Natural killer cell (primary cell): ENCODE measurements around the gene UBC. TPM values are rescaled to one million over a fixed set of nuclear protein-coding genes. Genes with fewer than 3 reads are reported as not detected.

ENCODE experiments used
- ATAC-seq, 3 donors: fragments of 150-1000 bp in 2 of 3; fragments of 200-7000 bp in 1 of 3; cut with Tn5 transposase; 1 replicate in 1 of 3; 2 replicates in 2 of 3; pipeline ENCODE4 v1.10.0; 2021; ENCODE audit warnings: mild to moderate bottlenecking in 2 of 3, moderate library complexity in 2 of 3
- DNase-seq, 2 donors: peaks; one replicate each; pipeline versions ENCODE4 v3.0.0 to v3.0.0-alpha.2; 2013 to 2021; ENCODE audit warnings: mixed read lengths in 1 of 2
- H3K27ac ChIP-seq: one replicate; pipeline ENCODE4 v1.5.1; 2013; ENCODE audit warnings: mild to moderate bottlenecking, low read length
- H3K27me3 ChIP-seq: one replicate; pipeline ENCODE4 v1.6.1; 2013; ENCODE audit warnings: low read length; ENCODE audit not compliant: control insufficient read depth, insufficient read depth
- H3K36me3 ChIP-seq: one replicate; pipeline ENCODE4 v1.6.1; 2013; ENCODE audit warnings: low read length; ENCODE audit not compliant: control insufficient read depth, insufficient read depth
- H3K4me1 ChIP-seq: one replicate; pipeline ENCODE4 v1.6.1; 2013; ENCODE audit warnings: low read length; ENCODE audit not compliant: control insufficient read depth, insufficient read depth
- H3K4me3 ChIP-seq: one replicate; pipeline ENCODE4 v1.5.1; 2013; ENCODE audit warnings: low read length
- H3K9me3 ChIP-seq: one replicate; pipeline ENCODE4 v1.6.1; 2013; ENCODE audit warnings: low read length; ENCODE audit not compliant: control insufficient read depth, insufficient read depth
- H3K27ac Mint-ChIP-seq, 2 donors: one replicate each; pipeline ENCODE4 v1.8.0; 2022; ENCODE audit warnings: mild to moderate bottlenecking in 2 of 2, mixed read lengths in 2 of 2, moderate library complexity in 1 of 2
- H3K27me3 Mint-ChIP-seq, 2 donors: one replicate each; pipeline ENCODE4 v1.8.0; 2022; ENCODE audit warnings: low read depth in 2 of 2, mixed read lengths in 2 of 2
- H3K36me3 Mint-ChIP-seq: one replicate; pipeline ENCODE4 v1.8.0; 2022; ENCODE audit warnings: mixed read lengths
- H3K4me1 Mint-ChIP-seq, 2 donors: one replicate each; pipeline ENCODE4 v1.8.0; 2022; ENCODE audit warnings: mixed read lengths in 2 of 2
- H3K4me3 Mint-ChIP-seq: one replicate; pipeline ENCODE4 v1.8.0; 2022; ENCODE audit warnings: mild to moderate bottlenecking, moderate library complexity, mixed read lengths
- H3K9me3 Mint-ChIP-seq, 2 donors: one replicate each; pipeline ENCODE4 v1.8.0; 2022; ENCODE audit warnings: mixed read lengths in 2 of 2
- WGBS: methylation state at CpG from one replicate; pipeline ENCODE4 v1.1.7; 2013; ENCODE audit warnings: missing lambda C conversion rate; ENCODE audit not compliant: insufficient coverage; 5-methylcytosine and 5-hydroxymethylcytosine counted together
- intact Hi-C: fragments of 100-400 bp; cut with micrococcal nuclease; formaldehyde crosslinking; loops from one replicate; pipeline ENCODE4 v1.14.2; 2022
- total RNA-seq, 4 donors: library from RNA; stranded (reverse); fragments of 120-200 nt in 1 of 4; gene quantifications; one replicate each; pipeline versions ENCODE4 v1.2.3 to v1.2.4, GENCODE V29; 2013 to 2022
- TF ChIP-seq, protein P1 (sequence below): fragments of 200-600 bp; IDR thresholded peaks from one replicate; pipeline ENCODE4 v1.8.0; 2022; ENCODE audit warnings: antibody characterized with exemption

The UBC gene
- total RNA-seq, 3 donors from 2014 or later (not counting 1 experiment from before 2014, with no cell fraction given) = 1,276 to 1,737 (median 1,334) TPM

DNA sequence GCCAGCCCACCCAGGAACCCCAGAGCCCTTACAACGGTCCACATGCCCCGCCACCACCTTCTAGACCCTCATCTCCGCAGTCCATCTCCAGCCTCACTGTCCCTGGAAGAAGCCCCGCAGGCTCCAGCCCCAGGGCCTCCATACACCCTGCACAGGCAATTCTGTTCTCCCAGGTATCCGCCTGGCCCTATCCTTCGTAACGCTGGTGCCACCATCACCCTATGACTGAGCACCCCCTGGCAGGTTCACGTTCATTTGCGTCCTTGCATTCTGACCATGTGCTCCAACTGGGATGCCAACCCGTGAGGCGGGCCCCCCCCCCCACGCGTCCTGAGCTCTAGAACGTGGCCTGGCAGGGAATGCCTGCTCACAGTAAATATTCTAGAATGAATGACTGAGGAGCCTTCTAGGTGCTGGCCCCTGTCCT is 50.1 kb downstream of the UBC start:
- no peak for ATAC-seq
- TF ChIP-seq, protein P1, sequence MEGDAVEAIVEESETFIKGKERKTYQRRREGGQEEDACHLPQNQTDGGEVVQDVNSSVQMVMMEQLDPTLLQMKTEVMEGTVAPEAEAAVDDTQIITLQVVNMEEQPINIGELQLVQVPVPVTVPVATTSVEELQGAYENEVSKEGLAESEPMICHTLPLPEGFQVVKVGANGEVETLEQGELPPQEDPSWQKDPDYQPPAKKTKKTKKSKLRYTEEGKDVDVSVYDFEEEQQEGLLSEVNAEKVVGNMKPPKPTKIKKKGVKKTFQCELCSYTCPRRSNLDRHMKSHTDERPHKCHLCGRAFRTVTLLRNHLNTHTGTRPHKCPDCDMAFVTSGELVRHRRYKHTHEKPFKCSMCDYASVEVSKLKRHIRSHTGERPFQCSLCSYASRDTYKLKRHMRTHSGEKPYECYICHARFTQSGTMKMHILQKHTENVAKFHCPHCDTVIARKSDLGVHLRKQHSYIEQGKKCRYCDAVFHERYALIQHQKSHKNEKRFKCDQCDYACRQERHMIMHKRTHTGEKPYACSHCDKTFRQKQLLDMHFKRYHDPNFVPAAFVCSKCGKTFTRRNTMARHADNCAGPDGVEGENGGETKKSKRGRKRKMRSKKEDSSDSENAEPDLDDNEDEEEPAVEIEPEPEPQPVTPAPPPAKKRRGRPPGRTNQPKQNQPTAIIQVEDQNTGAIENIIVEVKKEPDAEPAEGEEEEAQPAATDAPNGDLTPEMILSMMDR = no peak
- 93% methylated on average over 14 of the region's 14 CpGs for WGBS
- peaks cover 10 to 21% of the 10 kb centered on the region in 2 donors for H3K27me3 Mint-ChIP-seq
- peak overlapping the region; percentile 79 for H3K4me3 Mint-ChIP-seq
- H3K27ac ChIP-seq = no peak overlapping the region
- intact Hi-C loops = no loop called here
- no peaks in the 10 kb centered on the region for H3K36me3 Mint-ChIP-seq
- H3K27ac Mint-ChIP-seq = peak overlapping the region in 1 of 2 donors; percentile 85
- H3K4me3 ChIP-seq = no peak overlapping the region
- peaks cover 0 to 28% of the 10 kb centered on the region in 2 donors for H3K4me1 Mint-ChIP-seq
- no peaks in the 10 kb centered on the region for H3K9me3 ChIP-seq
- peaks cover 24% of the 10 kb centered on the region for H3K4me1 ChIP-seq
- H3K36me3 ChIP-seq = no peaks in the 10 kb centered on the region
- peaks cover 3% of the 10 kb centered on the region for H3K27me3 ChIP-seq
- H3K9me3 Mint-ChIP-seq = no peaks in the 10 kb centered on the region
- DNase-seq = no peak

DNA sequence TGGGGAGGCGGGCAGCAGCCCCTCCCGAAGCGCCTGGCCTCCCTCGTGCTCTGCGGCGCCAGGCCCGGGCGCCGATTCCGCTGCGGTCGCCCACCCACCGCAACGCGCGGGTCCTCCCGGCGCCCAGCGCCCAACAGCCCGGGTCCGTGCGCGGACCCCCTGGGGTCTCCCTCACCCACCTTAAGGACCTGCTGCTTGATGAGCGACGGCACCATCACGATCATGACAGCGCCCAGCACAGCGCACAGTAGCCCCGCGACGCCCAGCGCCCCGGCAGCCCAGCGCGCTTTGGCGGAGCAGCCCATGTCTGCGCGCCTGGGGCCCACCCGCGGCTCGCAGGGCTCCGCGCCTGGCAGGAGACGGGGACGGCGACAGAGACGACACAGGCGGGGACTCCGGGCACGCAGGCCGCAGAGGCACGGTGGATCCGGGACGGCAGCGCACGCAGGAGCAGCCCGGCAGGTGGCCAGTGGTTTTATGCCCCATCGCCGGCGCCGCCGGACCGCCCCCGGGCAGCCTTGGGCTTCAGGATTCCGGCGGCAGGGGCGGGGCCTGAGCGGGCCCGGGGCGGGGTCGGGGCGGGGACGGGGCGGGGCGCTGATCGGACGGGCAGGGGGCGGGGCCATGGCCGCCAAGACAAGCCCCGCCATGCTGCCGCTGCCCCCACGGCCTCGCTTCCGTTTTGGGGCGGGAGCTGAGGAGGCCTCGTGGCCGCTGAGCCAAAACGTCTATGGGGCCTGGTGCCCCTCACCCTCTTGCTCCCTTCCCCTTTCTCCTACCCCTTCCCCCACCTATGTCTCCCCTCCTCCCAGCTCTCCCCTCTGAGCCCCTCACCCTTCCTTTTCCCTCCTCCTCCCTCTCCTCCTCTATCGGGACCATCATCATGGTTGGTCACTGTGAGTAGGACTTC is 50.8 kb downstream of the UBC start, which contains the start of gene SCARB1:
SCARB1 (minus strand) TSS at position 449 of the 910 bp plus-strand sequence; CDS start at position 305, 144 bp downstream.
- peak; percentile 92 to 96 (median 95) for ATAC-seq
- H3K27me3 ChIP-seq = peaks cover 3% of the 10 kb centered on the region
- TF ChIP-seq, protein P1 = no peak
- peaks cover 4 to 15% of the 10 kb centered on the region in 2 donors for H3K27me3 Mint-ChIP-seq
- peaks cover 0 to 21% of the 10 kb centered on the region in 2 donors for H3K4me1 Mint-ChIP-seq
- peak within 1 kb of the TSS in 1 of 2 donors; percentile 85 for H3K27ac Mint-ChIP-seq
- H3K9me3 ChIP-seq = no peaks in the 10 kb centered on the region
- no peaks in the 10 kb centered on the region for H3K36me3 ChIP-seq
- H3K4me3 Mint-ChIP-seq = peak within 1 kb of the TSS; percentile 81
- H3K9me3 Mint-ChIP-seq = no peaks in the 10 kb centered on the region
- H3K4me3 ChIP-seq = peak within 1 kb of the TSS; percentile 32
- intact Hi-C loops = no loop called here
- H3K27ac ChIP-seq = no peak within 1 kb of the TSS
- H3K4me1 ChIP-seq = peaks cover 18% of the 10 kb centered on the region
- no peaks in the 10 kb centered on the region for H3K36me3 Mint-ChIP-seq
- WGBS = under 1% methylated on average over 89 of the region's 89 CpGs
- peak; percentile 67 to 85 for DNase-seq

DNA sequence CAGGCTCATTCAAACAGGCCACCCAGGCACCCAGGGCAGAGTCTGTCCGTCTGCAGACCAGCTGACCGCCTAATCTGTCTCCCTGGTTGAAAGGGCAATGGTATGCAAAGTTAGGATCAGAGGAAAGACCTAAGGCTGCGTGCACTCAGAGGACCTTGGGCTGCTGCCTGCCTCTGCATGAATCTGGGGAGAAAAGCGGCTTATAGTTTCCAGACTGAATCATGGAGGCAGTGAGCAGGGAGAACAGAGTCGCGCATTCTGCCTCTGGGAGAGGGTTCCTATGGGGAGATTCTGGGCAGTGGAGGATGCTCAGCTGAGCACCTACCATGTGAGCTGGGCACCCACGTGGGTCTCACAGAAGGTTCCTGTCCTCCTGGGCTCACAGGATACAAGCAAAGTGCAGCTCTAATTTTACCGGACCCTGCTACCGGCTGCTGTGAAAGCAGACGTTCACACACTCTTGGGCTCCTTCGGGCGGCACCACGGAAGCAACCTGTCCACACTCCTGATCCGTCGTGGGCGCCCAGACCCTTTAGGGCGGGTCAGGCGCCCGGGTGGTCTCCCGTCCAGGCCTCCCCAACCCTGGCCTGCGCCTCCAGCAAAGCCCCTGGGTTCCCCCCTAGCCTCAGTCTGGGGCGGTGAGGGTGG is 51.6 kb downstream of the UBC start:
- Mint-ChIP-seq H3K27ac (no peak overlapping the region), H3K4me3 (peak overlapping the region; percentile 81), H3K4me1 (peaks cover 0 to 18% of the 10 kb centered on the region in 2 donors), H3K27me3 (peaks cover 0 to 11% of the 10 kb centered on the region in 2 donors), H3K9me3 (no peaks in the 10 kb centered on the region), H3K36me3 (no peaks in the 10 kb centered on the region)
- peaks cover 3% of the 10 kb centered on the region for H3K27me3 ChIP-seq
- 19% methylated on average over 22 of the region's 22 CpGs for WGBS
- TF ChIP-seq, protein P1 = no peak
- no peaks in the 10 kb centered on the region for H3K36me3 ChIP-seq
- peaks cover 17% of the 10 kb centered on the region for H3K4me1 ChIP-seq
- ATAC-seq = peak in 1 of 3 donors; percentile 4
- no peak overlapping the region for H3K27ac ChIP-seq
- no peaks in the 10 kb centered on the region for H3K9me3 ChIP-seq
- intact Hi-C loops = no loop called here
- H3K4me3 ChIP-seq = peak overlapping the region; percentile 32
- DNase-seq = peak in 1 of 2 donors; percentile 42
